ENCODE data around the gene DPF3.
"Not testable (repeated sequence)": the region's sequence is repeated elsewhere in the genome, so short reads cannot be mapped to it uniquely, and the experiment has no call there.

Gene DPF3

GRCh38 chr14:72876710-72877063 is 17.2 kb downstream of the DPF3 start:
- no peak overlapping the region for H3K4me2 ChIP-seq (ENCODE audit: low read depth, low read length)
- no peaks in the 10 kb centered on the region for H3K4me1 ChIP-seq (ENCODE audit: low read length)
- DNase-seq: no peak

GRCh38 chr14:72876005-72876709 is 17.7 kb downstream of the DPF3 start:
- Histone ChIP-seq H3K9me3 (replicated peaks; ENCODE audit: insufficient read depth, low read length) (no peaks in the 10 kb centered on the region), H2AFZ (ENCODE audit: low read length) (no peak overlapping the region), H3K4me2 (ENCODE audit: low read depth, low read length) (no peak overlapping the region), H3K9ac (ENCODE audit: low read length) (no peak overlapping the region), H3F3A (ENCODE audit: insufficient read depth, low read length) (no peaks in the 10 kb centered on the region), H3K27ac (ENCODE audit: low read length) (no peak overlapping the region), H3K79me2 (ENCODE audit: low read length) (peaks cover 84% of the 10 kb centered on the region), H4K20me1 (ENCODE audit: insufficient read depth, low read length) (no peaks in the 10 kb centered on the region), H3K27me3 (replicated peaks; ENCODE audit: insufficient read depth, low read length) (no peaks in the 10 kb centered on the region), H3K9me2 (replicated peaks; ENCODE audit: insufficient read depth, low read length) (no peaks in the 10 kb centered on the region), H3K4me3 (ENCODE audit: low read length) (no peak overlapping the region), H3K36me3 (replicated peaks; ENCODE audit: insufficient read depth, low read length) (no peaks in the 10 kb centered on the region), H3K4me1 (ENCODE audit: low read length) (no peaks in the 10 kb centered on the region)
- TF ChIP-seq EZH2 (optimal IDR thresholded peaks at IDR 0.05; ENCODE audit: low read depth, low read length) (no peak), CTCF (IDR thresholded peaks at IDR 0.05; ENCODE audit: low read length) (no peak), EZH2phosphoT487 (IDR thresholded peaks at IDR 0.05; ENCODE audit: low read length) (no peak)
- no peak for DNase-seq

More at GRCh38 chr14:72876710-72877063, 17.2 kb downstream of the DPF3 start:
- Histone ChIP-seq H3K36me3 (replicated peaks; ENCODE audit: insufficient read depth, low read length) (no peaks in the 10 kb centered on the region), H3K4me3 (ENCODE audit: low read length) (no peak overlapping the region), H3K79me2 (ENCODE audit: low read length) (peaks cover 84% of the 10 kb centered on the region), H3F3A (ENCODE audit: insufficient read depth, low read length) (no peaks in the 10 kb centered on the region), H2AFZ (ENCODE audit: low read length) (no peak overlapping the region), H3K9ac (ENCODE audit: low read length) (no peak overlapping the region), H3K27ac (ENCODE audit: low read length) (no peak overlapping the region), H3K27me3 (replicated peaks; ENCODE audit: insufficient read depth, low read length) (no peaks in the 10 kb centered on the region), H4K20me1 (ENCODE audit: insufficient read depth, low read length) (no peaks in the 10 kb centered on the region), H3K9me3 (replicated peaks; ENCODE audit: insufficient read depth, low read length) (no peaks in the 10 kb centered on the region), H3K9me2 (replicated peaks; ENCODE audit: insufficient read depth, low read length) (no peaks in the 10 kb centered on the region)
- no peak for TF ChIP-seq EZH2 (optimal IDR thresholded peaks at IDR 0.05; ENCODE audit: low read depth, low read length)
- TF ChIP-seq EZH2phosphoT487 (IDR thresholded peaks at IDR 0.05; ENCODE audit: low read length): no peak
- no peak for TF ChIP-seq CTCF (IDR thresholded peaks at IDR 0.05; ENCODE audit: low read length)

GRCh38 chr14:72870878-72871277 is 23.0 kb downstream of the DPF3 start:
- peaks cover 83% of the 10 kb centered on the region for H3K79me2 ChIP-seq (ENCODE audit: low read length)
- H3K9ac ChIP-seq (ENCODE audit: low read length); H3K36me3 ChIP-seq (replicated peaks; ENCODE audit: insufficient read depth, low read length); H3K9me3 ChIP-seq (replicated peaks; ENCODE audit: insufficient read depth, low read length); H3F3A ChIP-seq (ENCODE audit: insufficient read depth, low read length); H3K4me2 ChIP-seq (ENCODE audit: low read depth, low read length); H2AFZ ChIP-seq (ENCODE audit: low read length); H3K4me3 ChIP-seq (ENCODE audit: low read length); H4K20me1 ChIP-seq (ENCODE audit: insufficient read depth, low read length); H3K27me3 ChIP-seq (replicated peaks; ENCODE audit: insufficient read depth, low read length); H3K9me2 ChIP-seq (replicated peaks; ENCODE audit: insufficient read depth, low read length); DNase-seq; H3K4me1 ChIP-seq (ENCODE audit: low read length); H3K27ac ChIP-seq (ENCODE audit: low read length): not testable (repeated sequence)
